Glomerular visceral epithelial cell (primary cell): ENCODE measurements around the gene PRSS50.

Experiments used
- DNase-seq: peaks from one replicate; pipeline ENCODE4 v3.0.0-alpha.2; 2016; ENCODE audit errors: extremely low spot score

Gene PRSS50

DNA sequence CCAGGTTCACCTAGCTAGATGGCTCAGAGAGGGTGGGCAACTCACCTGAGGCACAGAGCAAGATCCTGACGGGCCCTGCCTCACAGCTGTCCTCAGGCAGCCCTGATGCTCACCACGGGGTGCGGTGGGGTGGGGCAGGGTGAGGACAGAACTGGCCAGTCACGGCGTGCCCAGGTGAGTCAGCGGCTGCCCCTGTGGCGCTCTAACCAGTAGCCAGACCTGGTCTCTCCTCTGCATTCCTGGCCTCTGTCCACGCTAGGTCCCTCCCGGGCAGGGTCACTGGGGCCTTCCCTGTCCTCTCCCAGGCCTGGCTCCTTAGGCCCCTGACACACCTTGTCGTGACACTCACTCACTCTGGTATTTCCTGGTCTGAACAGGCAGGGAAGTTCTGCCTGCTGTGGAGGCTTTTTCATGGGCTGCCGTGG lies 25.1 kb downstream of the PRSS50 start:
- peak; percentile 66 for DNase-seq

DNA sequence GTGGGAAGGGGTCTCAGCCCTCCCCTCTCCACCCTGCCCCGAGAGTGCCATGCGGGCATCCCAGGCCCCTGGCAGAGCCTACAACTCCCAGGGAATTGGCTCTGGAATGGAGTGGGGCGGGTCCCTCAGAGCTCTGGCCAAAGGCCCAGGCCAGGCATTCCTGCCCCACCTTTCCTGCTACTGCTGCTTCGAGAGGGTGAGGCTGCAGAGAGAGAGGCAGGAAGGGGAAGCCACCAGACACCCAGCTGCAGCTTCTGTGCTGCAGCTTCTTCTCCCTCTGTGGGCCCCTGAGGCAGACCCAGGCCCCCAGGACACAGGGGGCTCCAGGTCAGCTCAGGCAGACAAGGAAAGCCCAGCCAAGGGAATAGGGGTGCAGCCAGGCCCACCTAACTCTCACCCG lies 26.9 kb downstream of the PRSS50 start:
- no peak for DNase-seq

DNA sequence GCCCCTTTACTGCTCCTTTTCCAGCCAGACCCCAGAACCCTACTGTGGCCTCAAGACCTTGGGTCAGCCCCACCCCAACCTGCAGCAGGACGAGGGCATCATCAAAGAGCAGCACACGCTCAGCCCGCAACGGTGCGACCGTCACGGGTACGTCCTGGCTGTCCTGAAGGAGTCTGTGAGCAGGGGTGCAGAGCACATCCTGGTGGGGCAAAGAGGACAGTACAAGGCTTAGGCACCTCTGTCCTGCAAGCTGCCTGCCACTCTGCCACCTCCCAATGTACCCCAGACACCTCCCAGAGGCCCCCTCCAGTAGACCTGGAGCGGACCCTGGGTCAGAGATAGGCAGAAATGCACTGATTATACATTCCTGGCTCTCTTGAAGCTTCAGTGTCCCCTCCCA lies 32.2 kb downstream of the PRSS50 start:
- DNase-seq: no peak

DNA sequence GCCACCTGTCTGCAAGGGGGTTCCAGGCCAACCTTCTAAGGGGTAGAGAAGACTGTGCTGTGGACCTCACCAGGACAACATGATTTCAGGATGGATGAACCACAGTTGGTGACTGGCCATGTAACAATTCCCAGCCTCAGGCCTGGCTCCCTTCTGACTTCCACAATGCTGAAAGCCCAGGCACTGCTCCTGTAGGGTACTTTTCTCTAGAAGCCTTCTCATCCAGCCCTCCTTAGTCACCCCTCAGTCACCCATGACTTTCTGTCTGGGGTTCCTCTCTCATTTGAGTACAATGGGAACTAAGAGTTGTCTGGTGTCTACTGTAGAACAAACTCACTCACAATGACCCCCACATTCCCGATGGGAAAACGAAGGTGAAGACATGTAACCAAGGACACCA lies 32.8 kb downstream of the PRSS50 start:
- DNase-seq: no peak

DNA sequence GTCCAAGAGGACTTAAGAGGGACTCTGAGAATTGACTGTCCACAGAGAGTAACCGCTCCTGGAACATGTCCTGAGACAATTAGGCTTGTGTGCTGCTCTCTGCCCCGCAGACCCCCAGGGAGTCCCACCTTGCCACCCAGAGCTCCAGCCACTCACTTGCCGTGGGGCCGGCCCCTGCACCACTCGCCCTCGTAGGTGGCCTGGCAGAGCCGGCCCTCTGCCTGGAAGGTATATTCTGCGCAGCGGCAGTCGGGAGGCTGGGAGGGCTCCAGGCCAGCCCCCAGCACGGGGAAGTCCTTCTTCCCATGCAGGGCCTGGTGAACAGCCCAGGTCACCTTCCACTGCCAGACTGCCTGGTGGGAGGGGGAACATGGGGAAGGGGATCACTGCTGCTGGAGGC lies 34.7 kb downstream of the PRSS50 start:
- no peak for DNase-seq

DNA sequence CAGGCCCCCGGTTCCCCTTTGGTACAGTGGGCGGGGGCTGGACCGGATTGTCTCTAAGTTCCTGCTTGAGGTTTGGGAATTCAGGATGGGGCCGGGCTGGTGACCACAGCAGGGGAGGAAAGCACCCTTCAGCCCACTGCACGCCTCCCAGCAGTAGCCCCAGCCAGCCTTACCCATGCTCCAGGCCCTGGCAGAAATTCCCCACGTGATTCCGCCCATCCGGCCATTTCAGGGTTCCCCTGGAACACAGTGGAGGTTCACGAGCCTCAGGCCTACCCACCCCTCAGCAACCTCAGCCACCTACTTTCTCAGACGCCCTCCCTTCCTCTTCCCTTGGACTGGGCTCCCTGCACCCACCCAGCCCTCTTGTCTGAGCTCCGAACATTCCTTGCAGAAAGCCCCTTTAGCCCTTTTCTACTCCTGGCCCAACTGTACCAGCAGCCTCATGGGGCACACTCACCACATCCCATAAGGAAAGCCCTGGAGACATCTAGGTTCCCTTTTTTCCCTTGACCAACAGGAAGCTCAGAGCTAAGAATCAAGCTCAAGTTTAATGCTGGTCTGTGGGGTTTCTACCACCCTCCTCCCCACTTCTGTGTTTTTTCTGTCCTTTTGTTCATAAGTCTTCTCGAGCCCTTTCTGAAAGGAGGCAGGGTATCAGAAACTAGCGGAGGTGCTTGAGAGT lies 35.7 kb downstream of the PRSS50 start:
- no peak for DNase-seq

DNA sequence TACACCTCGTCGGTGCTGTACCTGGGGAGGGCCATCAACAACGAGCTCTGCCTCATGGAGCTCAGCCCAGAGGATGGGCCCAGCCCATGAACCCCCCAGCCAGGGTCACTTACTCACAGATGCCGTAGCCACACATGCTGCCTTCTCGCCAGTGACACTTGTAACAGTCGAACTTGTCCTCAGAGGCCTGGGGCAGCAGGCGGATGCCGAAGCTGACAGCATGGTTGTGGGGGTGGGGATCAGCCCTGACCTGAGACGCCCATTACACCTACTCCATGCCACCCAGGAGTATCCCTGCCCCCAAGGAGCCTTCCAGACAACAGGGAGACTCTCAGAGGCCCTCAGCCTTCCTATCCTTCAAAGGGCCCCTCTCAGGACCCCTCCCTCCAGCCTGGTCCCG lies 36.3 kb downstream of the PRSS50 start:
- no peak for DNase-seq

DNA sequence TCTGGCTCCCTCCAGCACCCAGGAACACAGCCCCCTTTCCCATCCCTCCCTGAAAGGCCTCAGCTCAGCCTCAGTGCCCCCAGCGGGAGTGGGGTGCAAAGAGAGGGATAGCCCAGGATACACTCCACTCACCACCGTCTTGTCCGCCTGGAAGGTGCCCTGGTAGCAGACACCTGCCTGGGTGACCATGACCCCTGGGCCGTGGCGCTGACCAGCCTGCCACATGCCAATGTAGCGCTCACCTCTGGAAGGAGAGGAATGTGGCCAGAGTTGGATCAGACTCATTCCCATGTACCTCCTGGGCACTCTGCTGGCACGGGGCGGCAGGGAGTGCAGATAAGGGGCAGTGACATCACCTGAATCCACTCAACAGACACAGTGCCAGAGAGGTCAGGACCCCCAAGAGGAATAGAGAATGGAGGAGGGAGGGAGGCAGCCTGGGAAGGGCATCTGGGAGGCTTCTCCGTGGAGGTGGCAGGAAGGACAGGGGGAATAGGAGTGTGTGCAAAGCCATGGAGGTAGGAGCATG lies 37.3 kb downstream of the PRSS50 start:
- DNase-seq: no peak

DNA sequence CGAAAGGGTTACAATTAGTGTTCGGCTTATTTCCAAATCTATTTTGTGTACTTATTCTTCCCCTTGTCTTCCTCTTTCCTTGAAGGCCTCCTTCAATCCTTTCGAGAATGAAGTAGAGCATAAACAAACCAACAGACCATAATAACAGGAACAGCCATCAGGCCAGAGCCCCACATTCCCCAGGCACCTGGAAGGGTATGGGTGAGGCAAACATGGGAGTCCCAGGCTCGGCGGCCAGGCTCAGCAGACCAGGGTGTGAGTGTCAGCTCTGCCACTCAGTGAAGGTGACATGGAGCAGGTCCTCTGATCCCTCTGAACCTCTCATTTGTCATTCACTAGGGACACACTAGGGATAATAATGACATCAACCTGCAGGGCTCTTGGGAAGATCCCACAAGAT lies 38.0 kb downstream of the PRSS50 start:
- no peak for DNase-seq

DNA sequence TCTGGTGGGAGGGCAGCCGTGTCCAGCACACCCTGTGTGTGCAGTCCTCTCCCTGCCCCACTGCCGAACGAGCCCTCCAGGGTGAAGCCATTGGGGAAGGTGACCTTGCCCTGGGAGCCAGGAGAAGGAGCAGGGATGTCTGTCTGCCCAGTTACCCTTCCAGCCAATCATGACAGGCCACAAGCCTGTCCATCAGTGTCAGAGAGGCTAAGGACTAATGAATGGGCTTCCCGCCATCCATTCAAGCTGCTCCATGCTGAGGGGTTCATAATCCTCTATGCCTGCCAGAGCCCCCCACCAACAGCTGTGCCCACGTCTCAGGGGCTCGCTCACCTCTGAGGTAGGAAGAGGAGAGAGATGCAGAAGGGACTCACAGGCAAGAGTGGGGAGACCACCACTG lies 39.4 kb downstream of the PRSS50 start:
- DNase-seq: no peak

DNA sequence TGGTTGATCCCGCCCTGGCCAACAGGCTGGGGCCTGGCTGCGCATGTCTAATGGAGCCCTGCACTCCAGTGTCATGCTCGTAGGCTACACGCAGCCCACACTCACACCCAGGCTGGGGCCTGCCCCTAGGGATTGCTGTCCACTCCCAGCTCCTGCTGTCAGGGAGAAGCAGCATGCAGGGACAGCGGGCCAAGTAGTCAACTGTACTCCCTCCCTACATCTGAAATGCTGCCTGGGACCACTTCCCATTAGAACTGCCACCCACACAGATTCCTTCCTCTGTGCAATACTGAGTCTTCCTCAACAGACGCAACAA lies 40.3 kb downstream of the PRSS50 start:
- DNase-seq: no peak

DNA sequence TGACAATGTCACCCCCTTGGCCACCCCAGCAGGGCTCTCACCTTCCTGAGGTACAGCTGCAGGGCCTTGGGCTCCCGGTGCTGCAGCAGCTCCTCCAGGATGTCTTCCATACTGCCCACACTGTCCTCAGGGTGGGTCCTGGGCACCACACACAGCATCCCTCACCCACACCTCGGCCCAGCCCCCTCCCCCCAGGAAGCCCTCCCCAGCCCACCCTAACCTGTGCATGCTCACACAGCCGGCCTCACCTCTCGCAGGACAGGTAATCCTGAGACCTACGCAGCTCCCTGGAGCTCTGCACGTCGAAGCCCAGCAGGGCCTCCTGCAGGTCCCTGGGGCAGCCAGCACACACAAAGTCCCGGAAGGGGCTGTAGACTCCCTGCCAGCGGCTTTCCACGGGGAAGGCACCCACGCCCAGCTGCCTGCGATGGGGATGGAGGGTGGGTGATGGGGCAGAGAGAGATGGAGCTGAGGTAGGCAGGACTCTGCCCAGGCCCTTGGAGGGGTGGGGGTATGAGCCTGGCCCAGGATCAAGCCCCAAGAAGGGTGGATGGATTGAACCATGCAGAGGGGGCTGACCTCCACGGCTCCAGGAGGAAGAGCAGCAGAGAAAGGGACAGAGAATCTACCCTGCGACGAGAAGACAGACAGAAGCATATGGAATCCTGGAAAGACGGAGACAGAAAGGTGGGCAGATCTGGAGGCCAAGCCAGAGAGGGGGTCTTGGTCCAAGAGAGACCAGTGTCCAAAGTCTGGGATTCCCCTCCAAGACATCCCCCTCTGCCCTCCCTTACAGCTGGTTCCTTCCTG lies 40.9 kb downstream of the PRSS50 start:
- DNase-seq: no peak

DNA sequence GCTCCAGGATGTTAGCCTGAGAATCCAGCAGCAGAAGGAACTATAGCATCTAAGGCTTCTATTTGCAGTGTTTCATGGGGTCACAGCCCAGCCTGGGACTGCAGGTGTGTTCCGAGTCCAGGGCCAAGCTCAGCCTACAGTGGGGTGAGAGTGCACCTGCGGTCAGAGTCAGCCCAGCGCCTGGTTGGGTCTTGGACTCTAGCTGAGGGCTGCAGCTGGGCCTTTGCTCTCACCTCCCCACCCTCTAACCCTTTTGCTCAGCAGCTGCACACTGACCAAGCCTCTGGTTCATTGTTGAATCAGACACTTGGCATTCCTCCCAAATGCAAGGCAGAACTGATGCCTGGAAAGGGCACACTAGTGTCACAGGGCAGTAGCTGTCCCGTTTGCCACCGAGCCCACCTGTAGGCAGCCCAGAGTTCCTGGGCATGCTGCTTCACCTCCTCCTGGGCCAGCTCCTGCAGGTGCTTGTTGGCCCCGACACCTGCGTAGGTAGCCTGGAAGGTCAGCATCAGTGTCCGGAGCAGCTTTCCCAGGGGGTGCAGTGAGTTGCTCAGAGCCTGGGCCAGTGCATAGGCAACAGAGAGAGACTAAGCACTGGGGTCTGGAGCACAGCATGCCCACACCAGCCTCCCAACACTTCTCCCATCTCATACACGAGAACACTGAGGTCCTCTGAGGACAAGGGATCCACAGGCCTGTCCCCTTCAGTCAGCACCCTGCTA lies 41.7 kb downstream of the PRSS50 start:
- no peak for DNase-seq

DNA sequence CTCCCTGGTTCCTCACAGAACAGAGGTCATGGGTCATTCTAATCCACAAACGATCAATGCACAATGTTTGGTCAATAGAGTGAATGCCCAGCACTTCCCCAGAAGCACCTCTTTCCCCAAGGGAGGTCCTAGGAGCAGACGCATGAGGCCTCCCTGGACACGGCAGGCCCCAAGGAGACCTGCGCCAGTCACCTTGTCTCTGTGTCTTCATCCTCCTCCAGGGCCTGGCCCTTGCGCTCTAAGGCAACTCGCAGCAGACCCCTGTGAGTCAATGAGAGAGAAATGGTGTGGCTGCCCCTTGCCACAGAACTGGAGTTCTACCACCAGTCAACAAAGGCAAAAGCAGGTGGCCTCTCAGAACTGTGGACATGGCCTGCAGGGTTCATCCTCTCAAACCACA lies 42.2 kb downstream of the PRSS50 start:
- DNase-seq: no peak

DNA sequence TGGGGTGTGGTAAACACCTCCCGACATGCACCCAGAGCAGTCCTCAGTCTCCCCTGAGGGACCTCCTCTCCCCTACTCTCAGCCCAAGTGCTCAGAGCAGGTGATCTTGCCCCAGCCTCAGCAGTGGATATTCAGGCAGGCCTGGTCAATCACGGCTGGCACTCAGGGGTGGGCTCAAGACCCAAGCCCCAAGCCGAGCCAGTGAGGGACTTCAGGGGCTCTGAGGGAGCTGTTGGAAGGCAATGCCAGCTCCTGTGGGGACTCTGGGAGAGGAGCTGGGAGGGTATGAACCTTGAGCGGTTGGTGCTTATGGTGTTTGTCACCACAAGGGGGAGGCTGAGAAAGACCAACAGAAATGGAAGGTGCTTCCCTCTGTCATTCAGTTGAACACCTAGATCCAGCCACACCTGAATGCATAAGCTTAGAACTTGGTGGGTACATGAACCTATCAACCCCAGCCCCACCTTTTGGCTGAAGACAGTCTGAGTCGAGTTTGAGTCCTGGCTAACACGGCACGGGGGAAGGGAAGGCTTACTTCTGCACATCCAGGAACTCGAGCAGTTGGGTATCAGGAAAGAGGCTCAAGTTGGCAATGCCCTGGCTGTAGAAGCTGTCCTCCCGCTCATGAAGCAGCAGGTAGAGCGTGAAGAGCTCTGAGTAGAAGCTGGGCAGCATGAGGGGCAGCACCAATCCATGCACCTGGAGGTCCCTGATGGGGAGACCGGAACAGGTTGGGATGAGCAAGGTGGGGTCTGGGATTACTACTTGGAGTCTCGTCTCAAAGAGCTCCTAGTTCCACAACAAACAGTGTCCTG lies 43.4 kb downstream of the PRSS50 start:
- DNase-seq: no peak

DNA sequence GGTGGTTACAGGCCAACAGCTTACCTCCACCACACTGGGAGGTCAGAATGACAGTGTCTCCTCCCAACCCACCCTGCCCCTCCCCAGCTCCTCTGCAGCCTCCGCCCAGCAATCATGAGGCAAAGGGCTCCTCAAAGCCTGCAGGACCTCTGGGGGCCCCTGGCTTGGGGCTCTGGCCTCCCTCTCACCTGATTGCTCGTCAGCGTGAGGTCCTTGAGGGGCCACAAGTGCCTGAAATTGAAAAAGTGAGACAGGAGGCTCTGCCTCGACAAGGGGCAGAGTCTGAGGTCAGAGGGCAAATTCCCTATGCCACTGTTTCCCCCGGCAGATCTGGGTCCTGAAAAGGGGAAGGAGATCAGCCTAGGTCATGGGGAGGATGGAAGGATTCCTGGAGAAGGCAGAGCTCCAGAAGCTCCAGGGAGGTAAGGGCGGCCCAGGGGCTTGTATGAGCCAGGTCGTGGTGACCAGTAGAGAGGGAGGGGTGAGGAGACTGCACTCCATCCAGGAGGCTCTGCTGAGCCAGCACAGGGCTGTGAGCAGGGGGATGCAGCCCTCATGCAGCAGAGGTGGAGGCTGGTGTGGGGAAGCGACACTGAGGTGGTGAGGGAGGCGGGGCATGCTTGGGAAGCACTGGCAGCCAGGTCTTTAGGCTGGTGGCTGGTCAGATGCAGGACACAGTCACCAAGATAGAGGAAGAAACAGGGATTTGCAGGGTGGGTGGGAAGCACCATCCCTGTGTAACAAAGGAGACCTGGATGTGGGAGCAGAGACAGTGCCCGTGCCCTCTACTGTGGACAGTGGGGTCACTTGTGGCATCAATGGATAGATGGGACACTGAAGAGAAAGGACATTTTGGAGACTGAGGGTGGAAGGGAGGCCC lies 44.3 kb downstream of the PRSS50 start:
- no peak for DNase-seq

DNA sequence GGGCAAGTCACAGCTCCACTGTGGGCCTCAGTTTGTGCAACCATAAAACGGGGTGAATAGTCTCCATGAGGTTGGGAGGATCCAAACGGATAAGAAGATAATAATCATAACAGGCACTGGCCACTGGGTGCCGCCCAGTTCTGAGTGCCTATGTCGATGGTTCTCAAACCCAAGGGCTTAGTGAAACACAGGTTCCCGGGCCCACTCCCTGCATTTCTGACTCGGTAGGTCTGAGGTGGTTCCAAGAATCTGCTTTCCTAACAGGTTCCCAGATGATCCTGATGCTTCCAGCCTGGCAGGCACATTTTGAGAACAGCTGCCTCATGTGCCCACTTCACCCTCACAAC lies 45.3 kb downstream of the PRSS50 start:
- no peak for DNase-seq

DNA sequence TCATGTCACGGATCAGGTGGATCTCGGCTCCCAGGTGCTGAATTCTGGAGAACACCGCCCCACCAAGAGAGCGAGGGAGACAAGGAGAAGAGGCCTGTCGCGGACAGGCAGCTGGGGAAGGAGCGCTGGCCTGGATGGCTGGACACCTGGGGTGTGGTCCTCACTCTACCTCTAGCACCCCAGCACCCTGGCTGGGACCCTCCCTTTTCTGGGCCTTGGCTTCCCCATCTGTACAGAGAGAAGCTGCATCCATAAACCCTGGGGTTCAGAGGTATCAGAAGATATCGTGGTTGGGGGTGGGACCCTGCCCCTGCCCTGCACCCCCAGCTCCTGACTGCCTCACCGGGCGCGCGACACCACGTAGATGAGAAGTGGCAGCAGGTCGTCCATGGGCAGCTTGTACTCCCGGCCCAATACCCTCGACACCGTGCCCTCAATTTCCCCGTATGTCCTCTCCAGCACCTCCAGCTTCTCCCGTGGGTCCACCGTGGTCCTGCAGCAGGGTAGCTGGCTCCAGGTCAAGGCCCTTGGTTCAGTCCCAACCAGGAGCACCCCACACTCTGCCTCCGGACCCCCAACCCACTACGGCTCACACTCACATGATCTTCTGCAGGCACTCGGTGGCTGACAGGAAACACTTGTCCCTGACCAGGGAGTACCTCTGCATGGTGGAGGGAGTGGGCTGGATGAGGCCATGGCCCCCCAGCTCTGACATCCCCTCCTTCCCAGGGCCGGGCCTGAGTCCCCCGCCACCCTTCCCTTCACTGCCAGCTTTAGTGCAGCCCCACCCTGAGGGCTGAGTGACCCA lies 45.9 kb downstream of the PRSS50 start:
- no peak for DNase-seq

DNA sequence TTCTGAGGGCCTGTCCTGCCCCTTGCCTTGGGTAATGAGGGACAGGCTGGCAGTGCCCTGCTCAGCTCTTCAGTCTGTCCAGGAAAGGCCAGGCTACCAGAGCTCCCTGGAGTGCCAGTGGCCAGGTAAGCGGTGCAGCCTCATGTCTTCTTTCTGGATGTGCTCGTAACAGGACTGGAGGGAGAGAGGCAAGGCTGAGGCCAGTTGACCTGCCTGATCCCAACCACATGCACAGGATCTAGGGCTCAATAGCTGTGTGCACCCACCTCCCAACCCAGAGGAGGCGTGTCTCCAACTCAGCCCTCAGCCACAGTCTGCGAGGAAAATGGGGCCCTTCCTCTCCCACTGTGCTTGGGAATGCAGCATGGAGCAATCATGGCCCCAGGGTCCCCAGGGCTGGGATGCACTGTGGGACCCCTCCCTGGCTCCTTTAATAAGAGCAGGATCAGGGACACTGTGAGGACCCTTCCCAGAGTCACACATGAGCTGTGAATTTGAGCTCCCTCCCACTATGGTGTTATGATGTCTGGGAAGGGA lies 46.7 kb downstream of the PRSS50 start:
- no peak for DNase-seq
